HG02981 (cell line): ENCODE data around the gene HSD17B11.
"Not testable (repeated sequence)": the region's sequence is repeated elsewhere in the genome, so short reads cannot be mapped to it uniquely, and the experiment has no call there.

Experiments used
- ATAC-seq: cut with Tn5 transposase; IDR thresholded peaks from one replicate; pipeline ENCODE4 v1.9.1; 2021; ENCODE audit warnings: mild to moderate bottlenecking, moderate library complexity; ENCODE audit not compliant: unreplicated experiment

HSD17B11 gene

GRCh38 chr4:87390891-87391575 is at the start of gene HSD17B11:
HSD17B11 (minus strand) TSS chr4:87391188; CDS start chr4:87391070, 118 bp downstream.
- peak; percentile 99 for ATAC-seq

DNA sequence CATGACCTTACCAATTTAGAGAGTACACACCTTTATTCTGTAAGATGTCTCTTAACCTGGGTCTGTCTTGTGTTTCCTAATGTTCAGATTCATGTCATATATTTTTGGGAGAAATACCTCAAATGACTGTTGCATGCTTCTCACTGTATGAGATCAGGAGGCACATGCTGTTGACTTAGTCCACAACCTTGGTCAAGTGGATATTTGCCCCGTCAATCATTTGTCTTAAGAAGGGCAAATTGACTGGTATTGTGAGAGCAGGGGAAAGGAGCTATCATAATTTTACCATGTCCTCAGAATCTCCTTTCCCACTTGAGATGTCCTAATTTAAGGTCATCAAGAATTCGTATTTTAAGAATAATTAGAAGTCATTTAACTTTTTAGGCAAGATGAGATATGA is 42.4 kb upstream of the HSD17B11 start:
- no peak for ATAC-seq

- ATAC-seq: no peak
Measured at GRCh38 chr4:87430038-87430437, 39.0 kb upstream of the HSD17B11 start.

DNA sequence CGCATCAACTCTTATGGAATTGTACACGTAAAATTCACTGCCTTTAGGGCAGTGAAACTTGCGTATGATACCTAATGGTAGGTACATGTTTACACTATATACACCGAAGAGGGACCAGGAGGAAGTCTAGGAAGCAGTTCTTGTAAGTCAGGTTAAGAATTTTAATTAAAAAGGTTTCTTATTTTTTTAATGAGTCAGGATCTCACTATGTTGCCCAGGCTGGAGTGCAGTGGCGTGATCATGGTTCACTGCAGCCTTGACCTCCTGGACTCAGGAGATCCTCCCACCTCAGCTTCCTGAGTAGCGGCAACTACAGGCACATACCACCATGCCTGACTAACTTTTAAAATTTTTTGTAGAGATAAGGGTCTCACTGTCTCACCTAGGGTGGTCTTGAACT is 38.0 kb upstream of the HSD17B11 start:
- no peak for ATAC-seq

DNA sequence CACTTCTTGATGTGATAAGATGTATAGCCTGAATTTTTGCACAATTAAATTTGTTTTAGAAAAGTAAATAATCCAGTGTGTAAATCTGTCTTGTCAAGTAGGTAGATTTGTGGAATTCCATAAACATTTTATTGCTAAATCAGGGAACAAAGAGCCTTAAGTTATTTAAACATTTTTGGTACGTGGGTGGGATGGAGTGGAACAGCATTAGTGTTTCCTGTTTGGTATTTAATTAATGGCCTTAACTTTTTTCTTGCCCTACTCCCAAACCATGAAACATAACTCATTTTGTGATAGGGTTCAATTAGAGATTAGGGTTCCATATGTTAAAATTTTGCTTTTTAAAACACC is 36.5 kb upstream of the HSD17B11 start:
- ATAC-seq: no peak

- ATAC-seq: no peak
Measured at GRCh38 chr4:87426865-87427517, 36.0 kb upstream of the HSD17B11 start.

DNA sequence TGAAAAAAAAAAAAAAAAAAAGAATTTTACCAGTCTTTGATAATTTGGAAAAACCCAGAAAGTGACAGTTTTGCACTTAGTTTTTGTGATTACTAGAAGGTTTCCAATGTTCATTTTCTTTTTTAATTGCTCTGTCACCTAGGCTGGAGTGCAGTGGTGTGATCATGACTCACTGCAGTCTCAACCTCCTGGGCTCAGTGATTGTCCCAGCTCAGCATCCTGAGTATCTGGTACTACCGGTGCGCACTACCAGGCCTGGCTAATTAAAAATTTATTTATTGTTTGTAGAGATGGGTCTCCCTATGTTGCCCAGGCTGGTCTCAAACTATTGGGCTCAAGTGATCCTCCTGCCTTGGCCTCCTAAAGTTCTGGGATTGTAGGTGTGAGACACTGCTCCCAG is 34.7 kb upstream of the HSD17B11 start:
- ATAC-seq: no peak

DNA sequence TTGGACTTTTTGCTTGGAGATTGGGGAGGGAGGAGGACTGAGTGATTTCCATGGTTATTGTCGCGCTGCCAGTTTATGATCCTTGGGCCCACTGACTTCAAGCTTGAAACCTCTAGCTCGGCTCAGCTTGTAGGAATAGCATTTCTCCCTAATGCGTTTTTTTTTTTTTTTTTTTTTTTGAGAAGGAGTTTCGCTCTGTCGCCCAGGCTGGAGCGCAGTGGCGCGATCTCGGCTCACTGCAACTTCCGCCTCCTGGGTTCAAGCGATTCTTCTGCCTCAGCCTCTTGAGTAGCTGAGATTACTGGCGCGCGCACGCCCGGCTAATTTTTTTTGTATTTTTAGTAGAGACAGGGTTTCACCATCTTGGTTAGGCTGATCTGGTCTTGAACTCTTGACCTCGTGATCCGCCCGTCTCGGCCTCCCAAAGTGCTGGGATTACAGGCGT is 33.1 kb upstream of the HSD17B11 start:
- ATAC-seq: not testable (repeated sequence)

DNA sequence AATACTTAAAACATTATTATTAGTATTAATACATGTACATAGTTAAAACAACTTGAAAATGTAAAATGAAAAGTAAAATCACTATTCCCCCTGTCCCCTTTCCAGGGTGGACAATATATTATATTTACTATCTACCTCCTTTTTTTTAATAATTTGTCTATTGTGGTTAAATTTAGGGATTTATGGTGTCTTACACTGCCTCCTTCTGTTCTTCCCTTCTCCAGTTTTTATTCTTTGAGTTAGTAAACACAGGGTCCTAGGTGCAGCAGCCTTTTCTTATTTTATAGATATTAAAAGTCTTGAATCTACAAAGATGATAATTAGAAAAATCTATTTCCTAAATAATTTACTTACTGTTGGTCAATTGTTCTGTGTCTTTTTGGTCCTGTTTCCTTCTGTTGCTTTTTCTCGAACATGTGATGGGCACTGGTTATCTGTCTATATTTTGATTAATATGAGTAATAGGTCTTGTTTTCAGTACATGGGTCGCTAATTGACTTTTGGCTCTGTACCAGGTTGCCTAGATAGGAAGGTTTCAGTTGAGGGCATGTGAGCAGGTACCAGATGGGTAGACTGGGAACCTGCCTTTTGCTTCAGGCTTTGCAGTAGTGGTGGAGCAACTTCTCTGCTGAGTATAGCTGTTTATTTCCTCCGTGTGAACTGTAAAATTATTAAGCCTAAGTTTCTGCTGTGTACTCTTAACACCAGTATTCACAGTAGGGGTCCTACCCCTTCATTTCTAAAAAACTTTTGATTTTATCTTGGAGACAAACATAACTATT is 32.5 kb upstream of the HSD17B11 start:
- ATAC-seq: no peak

DNA sequence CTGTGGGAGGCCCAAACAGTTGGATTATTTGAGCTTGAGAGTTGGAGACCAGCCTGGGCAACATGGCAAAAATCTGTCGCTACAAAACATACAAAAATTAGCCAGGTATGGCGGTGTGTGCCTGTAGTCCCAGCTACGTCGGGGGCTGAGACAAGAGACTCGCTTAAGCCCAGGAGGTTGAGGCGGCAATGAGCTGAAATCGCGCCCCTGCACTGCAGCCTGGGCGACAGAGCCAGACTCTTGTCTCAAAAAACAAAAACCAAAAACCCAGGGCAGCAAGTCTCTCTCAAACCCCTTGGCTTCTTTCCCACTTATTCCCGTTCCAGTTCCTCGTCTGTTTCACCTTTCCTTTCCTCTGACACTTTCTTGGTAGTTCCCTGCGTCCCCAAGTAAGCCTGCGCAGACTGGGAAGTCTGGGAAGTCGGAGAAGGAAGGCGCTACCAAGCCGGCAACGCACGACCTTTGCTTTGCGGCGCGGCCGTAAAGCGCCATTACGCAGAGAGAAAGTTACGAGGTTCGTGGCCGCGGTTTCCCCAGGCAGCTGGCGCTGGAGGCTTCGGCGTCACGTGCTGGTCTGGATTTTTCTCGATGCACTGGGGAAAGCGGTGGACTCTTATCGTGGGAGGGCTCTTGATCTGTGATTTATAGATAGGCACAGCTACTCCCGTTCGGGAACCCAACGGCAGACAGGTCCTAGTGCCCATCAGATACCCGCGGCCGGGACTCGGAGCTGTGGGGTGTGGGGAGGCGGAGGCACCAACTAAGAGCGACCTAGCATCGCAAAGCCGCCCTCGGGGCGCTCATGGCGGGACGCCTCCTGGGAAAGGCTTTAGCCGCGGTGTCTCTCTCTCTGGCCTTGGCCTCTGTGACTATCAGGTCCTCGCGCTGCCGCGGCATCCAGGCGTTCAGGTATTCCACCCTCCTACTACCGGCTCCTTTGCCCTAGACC is 31.4 kb upstream of the HSD17B11 start, which contains the start of gene NUDT9:
NUDT9 (plus strand) TSS at position 470 of the 949 bp plus-strand sequence; CDS start at position 803, 333 bp downstream.
- ATAC-seq: peak; percentile 91

GRCh38 chr4:87420276-87420830 is 29.4 kb upstream of the HSD17B11 start:
- ATAC-seq: no peak

DNA sequence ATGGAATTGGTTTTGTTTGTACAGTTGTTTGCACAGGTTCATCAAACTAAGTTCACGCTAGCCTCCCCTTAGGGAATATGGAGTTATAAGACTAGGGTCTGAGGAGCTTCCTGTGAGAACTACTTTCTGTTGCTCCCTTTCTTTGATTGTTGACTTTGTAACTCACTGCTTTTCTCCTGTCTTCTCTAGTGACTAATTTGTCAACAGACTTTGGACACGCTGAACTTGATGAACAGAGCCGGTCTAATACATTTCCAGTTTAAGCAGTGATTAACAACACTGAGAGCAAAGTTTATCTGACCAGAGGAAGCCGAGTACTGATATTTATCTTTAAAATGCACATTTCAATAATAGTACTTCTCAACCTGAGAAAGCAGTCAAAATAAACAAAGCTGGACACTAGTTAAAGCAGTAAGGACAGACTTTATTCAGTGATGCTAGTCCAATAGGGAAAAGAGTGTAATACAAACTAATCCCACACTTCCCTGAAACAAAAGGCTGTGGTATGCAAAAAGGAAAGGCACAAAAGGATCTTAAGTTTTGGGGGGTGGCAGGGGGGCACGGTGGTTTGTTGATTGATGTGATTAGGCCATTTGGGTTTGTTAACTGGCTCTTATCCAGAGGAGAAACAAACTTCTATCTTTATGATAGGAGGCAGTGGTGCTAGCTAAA is 28.7 kb upstream of the HSD17B11 start:
- ATAC-seq: no peak

- not testable (repeated sequence) for ATAC-seq
Measured at GRCh38 chr4:87418410-87418809, 27.4 kb upstream of the HSD17B11 start.

- no peak for ATAC-seq
Measured at GRCh38 chr4:87416965-87417364, 26.0 kb upstream of the HSD17B11 start.

DNA sequence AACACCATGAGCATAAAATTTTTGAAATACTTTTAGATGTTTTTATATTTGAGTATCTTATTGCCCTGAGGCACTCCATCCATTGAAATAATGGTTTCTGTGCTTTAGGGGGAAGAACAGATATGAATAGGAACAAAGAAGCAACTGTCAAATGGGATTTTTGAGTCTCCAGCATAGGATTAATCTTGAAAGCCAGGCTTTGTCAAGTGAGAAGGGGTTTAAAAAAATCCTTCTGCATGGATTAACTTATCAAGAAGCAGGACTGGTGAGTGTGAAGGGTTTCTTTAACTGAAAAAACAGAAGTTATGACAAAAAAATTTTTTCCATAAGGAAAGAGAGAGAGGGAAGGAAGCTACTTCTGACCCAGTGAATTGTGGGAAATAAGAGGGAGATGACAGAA is 23.8 kb upstream of the HSD17B11 start:
- ATAC-seq: no peak

DNA sequence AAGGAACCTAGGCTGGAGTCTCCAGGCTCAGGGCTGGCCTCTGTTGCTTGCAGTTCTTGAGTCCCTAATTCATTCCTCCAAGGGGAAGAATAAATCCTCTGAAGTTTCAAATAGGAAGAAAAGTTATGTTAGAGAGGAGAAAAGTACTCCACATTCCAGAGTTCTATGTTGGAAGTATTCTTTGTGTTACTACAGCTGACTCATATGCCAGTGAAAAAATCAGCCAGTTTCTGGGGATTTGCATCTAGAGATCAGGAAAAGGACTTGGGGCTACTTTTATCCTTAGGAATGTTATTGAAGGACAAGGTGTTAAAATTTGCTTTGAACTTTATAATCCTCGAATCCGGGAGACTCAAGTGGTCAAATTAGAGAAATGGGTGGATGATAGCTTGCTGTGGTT is 19.7 kb upstream of the HSD17B11 start:
- ATAC-seq: no peak

- ATAC-seq: no peak
Measured at GRCh38 chr4:87410157-87410556, 19.2 kb upstream of the HSD17B11 start.

- no peak for ATAC-seq
Measured at GRCh38 chr4:87409420-87409939, 18.5 kb upstream of the HSD17B11 start.

DNA sequence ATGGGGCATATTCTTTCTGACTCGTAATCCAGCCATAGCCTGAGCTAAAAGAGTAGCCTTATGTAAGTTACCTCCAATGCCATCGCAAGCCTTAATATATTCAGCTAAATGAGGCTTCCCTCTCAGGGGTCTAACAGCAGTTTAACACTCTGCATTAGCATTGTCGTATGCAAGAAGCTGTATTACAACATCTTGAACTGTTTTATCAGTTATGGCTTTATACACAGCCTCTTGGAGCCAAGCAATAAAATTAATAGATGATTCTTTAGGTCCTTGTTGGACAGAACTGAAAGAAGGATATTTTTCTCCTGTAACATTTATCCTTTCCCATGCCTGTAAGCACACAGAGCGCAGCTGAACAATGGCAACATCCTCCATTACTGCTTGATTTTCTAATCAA is 15.9 kb upstream of the HSD17B11 start:
- ATAC-seq: not testable (repeated sequence)
